Skeletal muscle tissue (tissue), 4 donors: ENCODE measurements around the gene IFIT1B. TPM values are rescaled to one million over a fixed set of nuclear protein-coding genes. Genes with fewer than 3 reads are reported as not detected.
"Not testable (repeated sequence)": the region's sequence is repeated elsewhere in the genome, so short reads cannot be mapped to it uniquely, and the experiment has no call there.

Experiments used
- H3K27ac ChIP-seq: one replicate; pipeline ENCODE4 v1.7.0; 2013; ENCODE audit warnings: mild to moderate bottlenecking, low read depth, low read length, inconsistent platforms
- H3K27me3 ChIP-seq, 3 donors: one replicate each; pipeline ENCODE4 v1.7.0; 2013; ENCODE audit warnings: low read length in 3 of 3; ENCODE audit not compliant: control insufficient read depth in 3 of 3, insufficient read depth in 3 of 3
- H3K36me3 ChIP-seq, 3 donors: one replicate each; pipeline ENCODE4 v1.7.0; 2013; ENCODE audit warnings: low read length in 3 of 3; ENCODE audit not compliant: control insufficient read depth in 3 of 3, insufficient read depth in 3 of 3
- H3K4me1 ChIP-seq, 3 donors: one replicate each; pipeline ENCODE4 v1.7.0; 2013; ENCODE audit warnings: low read length in 3 of 3, mild to moderate bottlenecking in 3 of 3; ENCODE audit not compliant: control insufficient read depth in 3 of 3, insufficient read depth in 3 of 3
- H3K4me3 ChIP-seq, 3 donors: one replicate each; pipeline ENCODE4 v1.7.0; 2013; ENCODE audit warnings: low read length in 3 of 3
- H3K9ac ChIP-seq, 3 donors: one replicate each; pipeline ENCODE4 v1.7.0; 2013; ENCODE audit warnings: low read length in 3 of 3, mild to moderate bottlenecking in 3 of 3, moderate library complexity in 2 of 3, low read depth in 1 of 3
- H3K9me3 ChIP-seq, 3 donors: one replicate each; pipeline ENCODE4 v1.7.0; 2013; ENCODE audit warnings: low read length in 3 of 3; ENCODE audit not compliant: control insufficient read depth in 3 of 3
- total RNA-seq: library from RNA; depleted of rRNA; stranded (reverse); fragments of >200 nt; gene quantifications from one replicate; pipeline ENCODE4 v1.2.3, GENCODE V29; 2014
- donor health status: Osteomylitis.

Gene IFIT1B
- total RNA-seq, 1 donor from 2014 or later = 2.1 TPM

DNA sequence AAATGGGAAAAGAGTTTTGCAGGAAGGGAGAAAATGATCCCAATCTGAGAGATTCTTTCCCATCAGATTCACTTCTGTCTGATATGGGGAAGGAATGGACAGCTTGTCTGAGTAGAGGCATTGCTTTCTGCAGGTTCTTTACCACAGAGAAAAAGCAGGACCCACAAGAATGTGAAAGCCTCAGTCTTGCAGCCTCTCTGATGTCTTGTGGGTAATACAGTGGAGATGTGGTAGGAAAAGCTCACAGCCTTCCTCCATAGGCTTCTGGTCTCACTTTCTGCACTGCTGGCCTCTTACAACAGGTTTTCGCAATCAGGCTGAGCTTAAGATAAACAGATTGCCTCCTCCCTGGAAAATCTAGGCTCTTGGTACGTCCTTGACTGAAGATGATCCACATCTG is 15.1 kb downstream of the IFIT1B start:
- peaks cover 14 to 37% (median 26%) of the 10 kb centered on the region in 3 donors for H3K4me1 ChIP-seq
- H3K36me3 ChIP-seq = no peaks in the 10 kb centered on the region
- no peaks in the 10 kb centered on the region for H3K9me3 ChIP-seq
- peak overlapping the region; percentile 75 for H3K27ac ChIP-seq
- H3K27me3 ChIP-seq = no peaks in the 10 kb centered on the region
- peak overlapping the region; percentile 73 to 80 (median 79) for H3K9ac ChIP-seq
- peak overlapping the region; percentile 73 to 92 (median 76) for H3K4me3 ChIP-seq

DNA sequence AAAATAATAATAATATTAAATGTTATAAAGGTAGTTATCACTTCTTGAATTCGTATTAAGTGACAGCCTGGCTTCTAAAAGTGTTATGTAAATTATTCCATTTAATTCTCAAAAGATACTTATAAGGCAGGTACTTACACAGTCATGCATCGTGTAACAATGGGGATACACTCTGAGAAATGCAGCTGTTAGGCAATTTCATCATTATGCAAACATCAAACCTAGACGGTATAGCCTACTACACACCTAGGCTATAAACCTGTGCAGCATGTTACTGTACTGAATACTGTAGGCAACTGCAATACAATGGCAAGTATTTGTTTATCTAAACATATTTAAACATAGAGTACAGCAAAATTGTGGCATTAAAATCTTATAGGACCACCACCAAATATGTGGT is 16.0 kb downstream of the IFIT1B start:
- H3K4me3 ChIP-seq = peak overlapping the region; percentile 22 to 92 (median 52)
- no peaks in the 10 kb centered on the region for H3K27me3 ChIP-seq
- H3K36me3 ChIP-seq = no peaks in the 10 kb centered on the region
- H3K9ac ChIP-seq = peak overlapping the region in 1 of 3 donors; percentile 2
- no peak overlapping the region for H3K27ac ChIP-seq
- H3K4me1 ChIP-seq = peaks cover 14 to 37% (median 26%) of the 10 kb centered on the region in 3 donors
- H3K9me3 ChIP-seq = no peaks in the 10 kb centered on the region

GRCh38 chr10:89395141-89395540 is 17.3 kb downstream of the IFIT1B start:
- H3K36me3 ChIP-seq = no peaks in the 10 kb centered on the region
- H3K4me1 ChIP-seq = peaks cover 14 to 36% (median 26%) of the 10 kb centered on the region in 3 donors
- no peak overlapping the region for H3K4me3 ChIP-seq
- no peaks in the 10 kb centered on the region for H3K27me3 ChIP-seq
- no peak overlapping the region for H3K9ac ChIP-seq
- H3K9me3 ChIP-seq = no peaks in the 10 kb centered on the region
- no peak overlapping the region for H3K27ac ChIP-seq

DNA sequence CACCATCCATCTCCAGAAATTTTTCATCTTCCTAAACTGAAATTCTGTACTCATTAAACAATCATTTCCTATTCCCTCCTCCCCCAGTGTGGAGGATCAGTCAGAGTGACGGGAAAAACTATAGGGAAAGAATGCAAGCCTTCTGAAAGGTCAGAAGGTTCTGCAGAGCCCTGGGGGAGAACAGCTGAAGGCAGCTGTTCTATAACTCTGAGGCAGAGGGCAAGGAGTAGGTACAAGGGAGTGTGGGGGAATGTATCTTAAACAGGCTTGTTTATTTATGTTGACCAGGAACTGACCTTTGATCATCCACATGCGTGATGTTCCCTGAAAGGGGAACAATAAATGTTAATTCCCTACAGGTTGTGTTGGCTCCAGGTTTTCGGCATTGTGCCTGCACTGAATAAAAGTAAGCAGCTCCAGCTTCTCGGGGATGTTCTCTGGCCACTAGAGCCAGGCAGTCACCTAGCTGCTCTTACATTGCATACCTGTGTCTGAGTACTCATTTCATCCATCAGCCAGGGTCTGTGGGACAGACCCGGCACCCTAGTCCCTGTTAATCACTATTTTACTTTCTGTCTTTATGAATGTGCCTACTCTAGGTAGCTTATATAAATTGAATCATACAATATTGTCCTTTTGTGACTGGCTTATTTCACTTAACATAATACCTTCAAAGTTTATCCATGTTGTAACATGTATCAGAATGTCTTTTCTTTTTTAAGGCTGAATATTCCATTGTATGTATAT is 20.3 kb downstream of the IFIT1B start:
- Histone ChIP-seq H3K9me3 (no peaks in the 10 kb centered on the region), H3K4me3 (no peak overlapping the region), H3K36me3 (peaks cover 7 to 12% (median 8%) of the 10 kb centered on the region in 3 donors), H3K4me1 (peaks cover 5 to 13% (median 11%) of the 10 kb centered on the region in 3 donors), H3K27ac (no peak overlapping the region), H3K27me3 (no peaks in the 10 kb centered on the region), H3K9ac (no peak overlapping the region)

DNA sequence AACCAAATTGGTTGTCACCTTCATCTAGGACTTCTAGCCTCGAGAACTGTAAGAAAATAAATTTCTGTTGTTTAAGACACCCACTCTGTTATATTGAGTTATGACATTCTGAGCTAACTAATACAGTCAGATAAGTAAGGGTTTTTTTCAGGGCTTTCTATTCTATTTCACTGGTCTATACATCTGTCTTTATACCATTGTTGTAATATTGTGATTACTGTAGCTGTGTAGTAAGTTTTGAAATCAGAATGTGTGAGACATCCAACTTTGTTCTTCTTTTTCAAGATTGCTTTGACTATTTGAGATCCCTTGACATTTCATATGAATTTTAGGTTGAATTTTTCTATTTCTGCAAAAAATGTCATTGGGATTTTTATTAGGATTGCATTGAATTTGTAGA is 22.1 kb downstream of the IFIT1B start:
- H3K9me3 ChIP-seq = no peaks in the 10 kb centered on the region
- H3K4me3 ChIP-seq = no peak overlapping the region
- no peak overlapping the region for H3K9ac ChIP-seq
- peaks cover 0 to 8% (median 2%) of the 10 kb centered on the region in 3 donors for H3K4me1 ChIP-seq
- peaks cover 7 to 24% (median 11%) of the 10 kb centered on the region in 3 donors for H3K36me3 ChIP-seq
- no peaks in the 10 kb centered on the region for H3K27me3 ChIP-seq
- no peak overlapping the region for H3K27ac ChIP-seq

- Histone ChIP-seq H3K4me3 (no peak overlapping the region), H3K27ac (no peak overlapping the region), H3K9me3 (no peaks in the 10 kb centered on the region), H3K36me3 (peaks cover 7 to 24% (median 11%) of the 10 kb centered on the region in 3 donors), H3K27me3 (no peaks in the 10 kb centered on the region), H3K9ac (no peak overlapping the region), H3K4me1 (no peaks in the 10 kb centered on the region)
These were observed 25.2 kb downstream of the IFIT1B start for GRCh38 chr10:89403043-89403442.

DNA sequence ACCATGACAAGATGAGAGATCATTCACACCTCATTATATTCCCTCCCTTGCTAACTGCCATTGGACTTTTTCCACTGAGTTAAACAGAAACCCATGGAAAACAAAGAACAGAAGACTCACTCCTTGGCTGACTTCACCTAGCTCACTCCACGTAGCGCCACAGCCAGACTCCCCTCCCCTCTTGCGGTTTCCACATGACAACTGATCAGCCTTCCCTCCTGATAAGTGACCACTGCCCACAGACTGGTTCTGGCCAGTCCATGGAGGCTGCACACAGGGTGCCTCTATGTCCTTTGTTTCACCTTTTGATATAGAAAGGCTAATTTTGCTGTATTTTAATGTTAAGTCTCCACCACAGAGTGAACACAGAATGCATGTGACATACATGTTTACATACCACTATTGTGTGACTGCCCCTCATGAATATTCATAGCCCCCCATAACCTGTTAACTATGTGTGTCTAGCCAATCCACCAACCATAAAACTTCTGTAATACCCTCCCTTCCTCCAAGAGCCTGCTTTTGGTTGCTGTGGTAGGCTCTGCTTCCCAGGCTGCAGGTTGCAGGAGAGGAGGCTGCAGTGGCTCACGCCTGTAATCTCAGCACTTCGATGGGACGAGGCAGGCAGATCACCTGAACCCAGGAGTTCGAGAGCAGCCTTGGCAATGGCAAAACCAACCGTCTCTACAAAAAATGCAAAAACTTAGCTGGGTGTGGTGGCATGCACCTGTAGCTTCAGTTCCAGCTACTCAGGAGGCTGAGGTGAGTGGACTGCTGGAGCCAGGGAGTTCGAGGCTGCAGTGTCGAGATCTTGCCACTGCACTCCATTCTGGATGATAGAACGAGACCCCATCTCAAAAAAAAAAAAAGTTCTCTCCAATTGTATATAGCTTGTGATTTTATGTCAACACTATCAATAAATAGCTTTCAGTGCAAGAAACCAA is 26.5 kb downstream of the IFIT1B start:
- no peaks in the 10 kb centered on the region for H3K4me1 ChIP-seq
- no peaks in the 10 kb centered on the region for H3K9me3 ChIP-seq
- no peak overlapping the region for H3K27ac ChIP-seq
- H3K4me3 ChIP-seq = no peak overlapping the region
- H3K27me3 ChIP-seq = no peaks in the 10 kb centered on the region
- H3K36me3 ChIP-seq = peaks cover 7 to 24% (median 11%) of the 10 kb centered on the region in 3 donors
- H3K9ac ChIP-seq = no peak overlapping the region

DNA sequence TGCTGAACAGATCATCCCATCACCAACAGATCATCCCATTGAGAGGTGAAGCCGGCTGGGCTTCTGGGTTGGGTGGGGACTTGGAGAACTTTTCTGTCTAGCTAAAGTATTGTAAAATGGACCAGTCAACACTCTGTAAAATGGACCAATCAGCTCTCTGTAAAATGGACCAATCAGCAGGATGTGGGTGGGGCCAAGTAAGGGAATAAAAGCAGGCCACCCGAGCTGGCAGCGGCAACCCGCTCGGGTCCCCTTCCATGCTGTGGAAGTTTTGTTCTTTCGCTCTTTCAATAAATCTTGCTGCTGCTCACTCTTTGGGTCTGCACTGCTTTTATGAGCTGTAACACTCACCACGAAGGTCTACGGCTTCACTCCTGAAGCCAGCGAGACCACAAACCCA is 28.3 kb downstream of the IFIT1B start:
- H3K9ac ChIP-seq, H3K27ac ChIP-seq, H3K4me3 ChIP-seq, H3K9me3 ChIP-seq, H3K27me3 ChIP-seq, H3K4me1 ChIP-seq: not testable (repeated sequence)
- H3K36me3 ChIP-seq = peaks cover 7 to 24% (median 11%) of the 10 kb centered on the region in 3 donors

GRCh38 chr10:89407792-89408191 is 29.9 kb downstream of the IFIT1B start:
- not testable (repeated sequence) for H3K27me3 ChIP-seq

GRCh38 chr10:89409282-89409681 is 31.4 kb downstream of the IFIT1B start:
- H3K4me1 ChIP-seq = not testable (repeated sequence)

More at GRCh38 chr10:89407792-89408191, 29.9 kb downstream of the IFIT1B start:
- H3K4me3 ChIP-seq, H3K4me1 ChIP-seq, H3K9ac ChIP-seq, H3K9me3 ChIP-seq, H3K27ac ChIP-seq: not testable (repeated sequence)
- H3K36me3 ChIP-seq = peaks cover 3 to 16% (median 6%) of the 10 kb centered on the region in 3 donors

More at GRCh38 chr10:89409282-89409681, 31.4 kb downstream of the IFIT1B start:
- H3K36me3 ChIP-seq, H3K9ac ChIP-seq, H3K9me3 ChIP-seq, H3K27me3 ChIP-seq, H3K4me3 ChIP-seq, H3K27ac ChIP-seq: not testable (repeated sequence)
